K562 (cell line): Measurements from ENCODE around the gene PKD2. TPM values are rescaled to one million over a fixed set of nuclear protein-coding genes. Genes with fewer than 3 reads are reported as not detected.

Experiments used
- ATAC-seq: fragments of 200-7000 bp; cut with Tn5 transposase; 3 replicates; pipeline ENCODE4 v1.9.1; 2020; ENCODE audit warnings: moderate library complexity
- BruUV-seq: library from RNA; stranded (reverse); fragments of 400-500 nt; replicated peaks from 2 replicates; lab custom pipeline; 2021; lab: Mats Ljungman, UMichigan
- CTCF ChIA-PET: fragments of 300-600 bp; formaldehyde crosslinking; extraction: SDS; loops from one replicate; lab custom pipeline; 2021; ENCODE audit warnings: low intra/inter-chr PET ratio; lab: Yijun Ruan, JAX
- POLR2A ChIA-PET: fragments of 300-600, 350-650 bp; sonication (Branson Sonifier 250); formaldehyde crosslinking; extraction: SDS; loops from one replicate; lab custom pipeline; 2021; ENCODE audit warnings: antibody characterized with exemption, inconsistent platforms; lab: Yijun Ruan, JAX
- DNase-seq, 4 experiments: peaks; one replicate each; pipeline versions ENCODE4 v3.0.0 to v3.0.0-alpha.2; 2011 to 2018; ENCODE audit warnings: low spot score in 3 of 4, mixed read lengths in 3 of 4; ENCODE audit errors: extremely low read depth in 1 of 4
- FAIRE-seq: peaks from 2 replicates; lab custom pipeline; 2011; peaks lifted over from hg19 to GRCh38; lab: Jason Lieb, UNC
- H2AFZ ChIP-seq: 2 replicates; pipeline ENCODE4 v1.6.0; 2011; ENCODE audit warnings: low read depth, low read length, control low read depth, inconsistent platforms
- H3K27ac ChIP-seq: fragments of 200-600 bp; 3 replicates; pipeline ENCODE4 v1.8.0; 2011; ENCODE audit warnings: low read depth, mild to moderate bottlenecking, control low read depth, inconsistent platforms, low read length, moderate library complexity, mixed read lengths; ENCODE audit errors: extremely low read depth
- H3K27me3 ChIP-seq, 2 experiments: fragments of 300-600 bp in 1 of 2; 2 replicates in 1 of 2; 3 replicates in 1 of 2; pipeline versions ENCODE4 v1.6.0 to v1.8.0; 2011; ENCODE audit warnings: inconsistent platforms in 2 of 2, low read length in 2 of 2, mild to moderate bottlenecking in 1 of 2, mixed read lengths in 1 of 2, moderate library complexity in 1 of 2; ENCODE audit not compliant: control insufficient read depth in 2 of 2, insufficient read depth in 2 of 2
- H3K36me3 ChIP-seq: fragments of 300-600 bp; 3 replicates; pipeline ENCODE4 v1.8.0; 2011; ENCODE audit warnings: mild to moderate bottlenecking, low read length, inconsistent platforms; ENCODE audit not compliant: control insufficient read depth, insufficient read depth
- H3K4me1 ChIP-seq, 2 experiments: fragments of 200-600 bp in 1 of 2; replicated peaks in 1 of 2; 2 replicates in 1 of 2; 3 replicates in 1 of 2; pipeline versions ENCODE4 v1.5.1 to v1.8.0; 2011; ENCODE audit warnings: inconsistent platforms in 2 of 2, low read length in 2 of 2, mild to moderate bottlenecking in 1 of 2, mixed read lengths in 1 of 2, moderate library complexity in 1 of 2; ENCODE audit not compliant: control insufficient read depth in 2 of 2, insufficient read depth in 2 of 2
- H3K4me2 ChIP-seq: 2 replicates; pipeline ENCODE4 v1.6.1; 2011; ENCODE audit warnings: low read length, control low read depth, inconsistent platforms, mixed read lengths; ENCODE audit not compliant: insufficient read depth
- H3K4me3 ChIP-seq: fragments of 200-600 bp; sonication (generic), shearing (Covaris generic); 2 replicates; pipeline ENCODE4 v1.5.1; 2016; ENCODE audit warnings: control low read depth, inconsistent platforms
- H3K79me2 ChIP-seq: fragments of 200-600 bp; 3 replicates; pipeline ENCODE4 v1.8.0; 2011; ENCODE audit warnings: low read length, inconsistent platforms; ENCODE audit not compliant: control insufficient read depth, insufficient read depth
- H3K9ac ChIP-seq, 2 experiments: 2 replicates each; pipeline versions ENCODE4 v1.6.0 to v1.6.1; 2011; ENCODE audit warnings: low read depth in 2 of 2, low read length in 2 of 2, control low read depth in 1 of 2, inconsistent platforms in 1 of 2, mild to moderate bottlenecking in 1 of 2, mixed read lengths in 1 of 2; ENCODE audit not compliant: insufficient read depth in 1 of 2
- H3K9me1 ChIP-seq: one replicate; pipeline ENCODE4 v1.6.0; 2011; ENCODE audit warnings: inconsistent platforms, mild to moderate bottlenecking, low read length, moderate library complexity; ENCODE audit not compliant: control insufficient read depth, insufficient read depth
- H3K9me3 ChIP-seq: replicated peaks from 2 replicates; pipeline ENCODE4 v1.5.1; 2011; ENCODE audit warnings: low read depth, low read length, inconsistent platforms; ENCODE audit not compliant: control insufficient read depth, insufficient read depth
- H4K20me1 ChIP-seq: replicated peaks from 2 replicates; pipeline ENCODE4 v1.6.1; 2011; ENCODE audit warnings: low read length, inconsistent platforms, mixed read lengths; ENCODE audit not compliant: control insufficient read depth, insufficient read depth
- CEBPB ChIP-seq: fragments of 450-650 bp; IDR thresholded peaks from 2 replicates; pipeline ENCODE4 v1.6.1; 2016; ENCODE audit warnings: missing genetic modification characterization, missing compliant biosample characterization
- HDAC2 ChIP-seq: fragments of 450-650 bp; IDR thresholded peaks from 2 replicates; pipeline ENCODE4 v1.6.1; 2016; ENCODE audit warnings: mild to moderate bottlenecking
- KAT2B ChIP-seq: IDR thresholded peaks from one replicate; pipeline ENCODE4 v1.6.1; 2012; ENCODE audit warnings: low read depth, mild to moderate bottlenecking, control low read depth, inconsistent platforms, low read length, moderate library complexity
- MECOM ChIP-seq: fragments of 250-450 bp; sonication (Bioruptor Pico); IDR thresholded peaks from 2 replicates; pipeline ENCODE4 v1.8.0; 2022; ENCODE audit warnings: inconsistent platforms
- XRCC4 ChIP-seq: IDR thresholded peaks from one replicate; pipeline ENCODE4 v1.6.1; 2011; ENCODE audit not compliant: insufficient read depth, insufficient read length; ENCODE audit errors: extremely low read depth
- ZBTB17 ChIP-seq: fragments of 450-650 bp; formaldehyde crosslinking; IDR thresholded peaks from 2 replicates; pipeline ENCODE4 v1.4.0; 2020; ENCODE audit warnings: mild to moderate bottlenecking
- ZNF436 ChIP-seq: fragments of 250-450, 450-650 bp; sonication (Bioruptor Pico); formaldehyde crosslinking; IDR thresholded peaks from 2 replicates; pipeline ENCODE4 v1.7.0; 2020; ENCODE audit warnings: mild to moderate bottlenecking
- WGBS: fragments of 100-300 bp; shearing (Covaris generic); methylation state at CpG from one replicate; pipeline ENCODE4 v1.1.6; 2016; ENCODE audit warnings: low coverage, mixed read lengths; ENCODE audit not compliant: insufficient coverage; ENCODE audit errors: missing lambda C conversion rate; 5-methylcytosine and 5-hydroxymethylcytosine counted together
- in situ Hi-C: fragments of 300-500 bp; cut with MboI; formaldehyde crosslinking; loops from 4 replicates; pipeline ENCODE4 v1.15.0; 2018; ENCODE audit warnings: inconsistent platforms, mixed read lengths
- intact Hi-C: fragments of 100-400 bp; cut with micrococcal nuclease; formaldehyde crosslinking; loops from 2 replicates; pipeline ENCODE4 v1.14.2; 2022
- polyA plus RNA-seq, 8 experiments: library from polyadenylated mRNA; depleted of rRNA in 4 of 8; stranded (reverse) in 5 of 8; unstranded in 3 of 8; fragments of >200 nt; fragmentation: Nextera tagmentation in 2 of 8; fragmentation: Illumina TruSeq in 1 of 8; extraction: Ambion mirVana in 2 of 8; extraction: Trizol in 1 of 8; gene quantifications; 2 replicates each; pipeline versions ENCODE4 v1.2.1 to v1.2.3, GENCODE V29; 2011 to 2014; ENCODE audit warnings: inconsistent platforms in 1 of 8, missing spikeins in 1 of 8
- total RNA-seq, 7 experiments: library from RNA; depleted of rRNA in 6 of 7; stranded (reverse); fragments of >200 nt in 6 of 7; fragmentation: Illumina TruSeq in 2 of 7; extraction: Trizol in 2 of 7; gene quantifications; 2 replicates each; pipeline versions ENCODE4 v1.2.1 to v1.2.3, GENCODE V29; 2011 to 2021; ENCODE audit warnings: low replicate concordance in 1 of 7
- TF ChIP-seq, protein P1 (sequence below): sonication (generic); formaldehyde crosslinking; IDR thresholded peaks from 2 replicates; pipeline ENCODE4 v1.8.0; 2022; ENCODE audit warnings: missing genetic modification reagents, mild to moderate bottlenecking, moderate library complexity, borderline replicate concordance

Gene PKD2
- total and polyA plus RNA-seq, 9 of the 15 experiments (the other 6 are each of a cell fraction or from before 2014, with no cell fraction given): 0.11 to 1.2 (median 0.47) TPM

DNA sequence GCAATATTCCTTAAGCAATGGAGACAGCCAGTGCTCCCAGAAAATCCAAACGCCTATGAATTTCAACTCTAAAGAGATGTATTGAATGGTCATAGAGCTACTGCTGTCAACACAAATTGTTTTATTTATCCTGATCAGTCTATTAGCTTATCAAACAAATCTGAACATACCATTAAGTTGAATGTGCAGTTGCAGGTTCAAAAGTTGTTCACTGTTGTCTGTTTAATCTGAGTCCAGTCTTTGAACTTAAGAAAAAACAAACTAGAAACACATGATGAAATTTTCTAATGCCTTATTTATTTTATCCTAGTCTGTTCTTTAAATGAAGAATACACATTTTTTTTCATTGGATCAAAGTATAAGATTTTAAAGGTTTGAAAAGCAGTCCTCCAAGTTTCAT, 73.2 kb downstream of the PKD2 start:
- ATAC-seq (no peak), DNase-seq (no peak), FAIRE-seq (no peak)
- TF ChIP-seq XRCC4: no peak
- TF ChIP-seq ZBTB17 (CRISPR knock-in tag): no peak
- no peak for TF ChIP-seq MECOM (CRISPR knock-in tag)
- TF ChIP-seq CEBPB (tag): no peak
- TF ChIP-seq, protein P1, sequence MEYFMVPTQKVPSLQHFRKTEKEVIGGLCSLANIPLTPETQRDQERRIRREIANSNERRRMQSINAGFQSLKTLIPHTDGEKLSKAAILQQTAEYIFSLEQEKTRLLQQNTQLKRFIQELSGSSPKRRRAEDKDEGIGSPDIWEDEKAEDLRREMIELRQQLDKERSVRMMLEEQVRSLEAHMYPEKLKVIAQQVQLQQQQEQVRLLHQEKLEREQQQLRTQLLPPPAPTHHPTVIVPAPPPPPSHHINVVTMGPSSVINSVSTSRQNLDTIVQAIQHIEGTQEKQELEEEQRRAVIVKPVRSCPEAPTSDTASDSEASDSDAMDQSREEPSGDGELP (CRISPR knock-in tag): no peak
- no peak for TF ChIP-seq HDAC2
- no peak for TF ChIP-seq KAT2B
- TF ChIP-seq ZNF436 (CRISPR knock-in tag): no peak
- H3K9me3 ChIP-seq: no peaks in the 10 kb centered on the region
- H3K79me2 ChIP-seq: no peaks in the 10 kb centered on the region
- in situ Hi-C loops: no loop called here
- H3K4me2 ChIP-seq: no peak overlapping the region
- no peaks in the 10 kb centered on the region for H3K9me1 ChIP-seq
- H3K27me3 ChIP-seq: peaks cover 6 to 9% of the 10 kb centered on the region in 2 experiments; a peak in 2 of 5 replicates
- H3K36me3 ChIP-seq: no peaks in the 10 kb centered on the region
- H2AFZ ChIP-seq: no peak overlapping the region
- no peak overlapping the region for H3K27ac ChIP-seq
- no peaks in the 10 kb centered on the region for H4K20me1 ChIP-seq
- no peak overlapping the region for H3K4me3 ChIP-seq
- no peaks in the 10 kb centered on the region for H3K4me1 ChIP-seq
- POLR2A ChIA-PET: no interaction called here
- 0% methylated on average over 1 of the region's 1 CpG for WGBS
- BruUV-seq: no TSS peak
- intact Hi-C loops: no loop called here
- CTCF ChIA-PET: no interaction called here
- no peak overlapping the region for H3K9ac ChIP-seq
